Glomerular visceral epithelial cell (primary cell): ENCODE data around the gene MAFF.

Experiments
- DNase-seq: peaks from one replicate; pipeline ENCODE4 v3.0.0-alpha.2; 2016; ENCODE audit errors: extremely low spot score

MAFF gene

GRCh38 chr22:38248280-38248679 lies 46.5 kb downstream of the MAFF start:
- no peak for DNase-seq

GRCh38 chr22:38249301-38249700 lies 47.5 kb downstream of the MAFF start:
- no peak for DNase-seq

DNA sequence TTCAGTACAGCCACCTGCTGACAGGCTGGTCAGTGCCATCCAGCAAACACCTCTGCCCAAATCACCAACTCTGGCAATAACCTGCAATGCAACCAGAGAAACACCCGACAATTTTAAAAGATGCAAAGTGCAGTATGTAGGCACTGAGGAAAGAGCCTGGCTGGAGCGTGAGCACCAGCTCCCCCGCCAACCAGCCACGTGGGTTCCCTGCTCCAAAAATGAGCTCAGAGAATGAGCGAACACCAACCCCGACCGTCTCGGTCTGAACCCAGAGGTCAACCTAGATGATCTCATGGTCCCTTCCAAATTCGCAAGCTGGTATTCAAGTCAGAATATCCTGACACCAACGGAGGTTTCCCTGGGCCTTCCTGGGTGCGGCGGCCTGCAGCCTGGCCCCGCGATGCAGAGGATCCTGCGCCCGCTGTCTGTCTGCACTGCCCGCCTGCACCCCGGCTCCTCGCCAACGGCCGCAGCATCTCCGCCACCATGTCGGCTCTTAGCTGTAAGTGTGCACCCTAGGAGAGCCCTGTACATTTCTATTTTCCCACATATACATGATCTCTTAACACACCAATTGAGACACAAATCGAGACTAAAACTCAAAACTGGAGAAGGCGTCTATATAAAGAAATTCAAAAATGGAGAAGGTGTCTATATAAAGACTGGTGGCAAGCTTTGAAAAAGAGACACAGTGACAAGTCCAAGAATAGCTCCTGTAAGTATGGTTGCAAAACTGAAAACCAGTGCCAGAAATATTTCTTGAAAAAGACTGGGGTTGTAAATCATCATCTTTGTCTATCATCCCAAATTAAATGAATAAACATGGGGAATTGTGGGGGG lies 48.2 kb downstream of the MAFF start:
- no peak for DNase-seq

DNA sequence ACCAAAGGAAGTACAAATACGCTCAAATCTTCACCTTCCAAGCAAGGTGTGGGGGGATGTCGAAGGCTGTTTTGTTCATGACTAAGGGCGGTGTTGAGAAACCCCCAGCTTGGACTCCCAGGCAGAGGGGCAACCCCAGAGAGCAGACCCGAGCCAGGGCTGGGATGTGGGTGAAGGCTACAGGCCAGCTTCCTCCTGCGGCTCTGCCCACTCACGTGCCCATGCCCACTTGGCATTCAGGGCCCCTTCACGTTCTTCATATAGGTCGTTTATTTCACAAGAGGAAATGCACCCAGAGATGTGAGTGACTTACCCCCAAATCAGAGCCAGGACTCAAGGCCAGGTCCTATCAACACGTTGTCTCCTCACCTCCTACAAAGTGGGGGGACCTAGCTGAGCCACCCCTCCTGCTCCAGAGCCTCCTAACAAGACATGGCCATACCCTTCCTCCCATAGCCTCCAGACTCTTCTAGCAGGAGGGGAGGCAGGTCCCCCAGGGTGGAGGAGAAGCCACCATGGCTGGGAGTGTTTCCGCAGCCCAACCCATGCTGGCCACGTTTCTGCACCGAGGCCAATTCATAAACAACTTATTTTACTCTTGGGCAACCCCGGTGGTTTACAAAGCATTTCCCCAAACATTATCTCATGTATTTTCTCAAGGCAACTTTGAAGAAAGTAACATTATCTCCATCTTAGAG lies 49.0 kb downstream of the MAFF start:
- DNase-seq, result no peak

DNA sequence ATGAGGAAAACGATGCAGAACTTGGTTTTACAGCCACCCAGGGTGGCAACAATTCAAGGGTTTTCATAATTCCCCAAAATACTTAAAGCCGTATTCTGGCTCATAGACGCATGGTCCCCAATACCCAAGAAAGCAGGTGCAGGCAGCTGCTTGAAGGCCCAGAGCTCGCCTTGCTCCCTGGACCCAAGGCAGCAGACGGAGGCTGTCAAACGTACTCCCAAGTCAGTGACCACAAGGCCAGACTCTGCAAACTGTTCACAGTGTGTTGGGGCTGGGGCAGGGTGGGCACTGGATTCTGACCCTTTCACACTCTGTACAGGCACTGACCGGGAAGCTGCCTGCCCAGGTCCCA lies 49.5 kb downstream of the MAFF start:
- DNase-seq, result no peak

DNA sequence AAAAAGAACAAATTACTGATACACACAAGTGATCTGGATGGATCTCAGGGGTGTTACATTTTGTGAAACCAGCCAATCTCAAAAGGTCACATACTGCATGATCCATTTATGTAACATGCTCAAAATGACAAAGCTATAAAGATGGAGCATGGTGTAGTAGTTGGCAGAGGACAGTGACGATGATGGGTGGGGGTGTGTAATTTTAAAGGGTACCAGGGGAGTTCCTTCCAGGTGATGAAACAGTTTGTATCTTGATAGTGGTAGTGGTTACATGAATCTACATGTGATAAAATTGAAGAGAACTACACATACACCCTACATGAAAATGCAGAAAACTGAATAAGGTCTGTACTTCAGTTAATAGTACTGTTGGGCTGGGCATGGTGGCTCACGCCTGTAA lies 53.9 kb downstream of the MAFF start:
- DNase-seq, result no peak

DNA sequence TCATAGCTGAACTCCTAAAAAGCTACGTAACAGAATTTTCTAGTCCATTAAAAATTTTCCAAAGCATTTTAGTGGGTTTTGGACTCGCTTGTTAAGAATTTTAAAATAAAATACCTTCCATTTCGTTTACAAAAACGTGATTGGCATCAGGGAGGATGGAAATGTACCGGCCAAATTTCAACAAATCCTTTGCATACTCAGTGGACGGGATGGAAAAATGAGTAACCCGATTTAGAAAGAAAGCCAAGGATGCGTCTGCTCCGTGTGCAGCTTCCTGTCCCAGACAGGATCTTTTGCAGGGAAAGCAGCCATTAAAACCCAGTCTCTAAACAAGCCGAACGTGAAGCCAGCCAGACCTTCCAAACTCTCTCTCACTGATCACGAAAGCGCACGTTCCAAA lies 55.4 kb downstream of the MAFF start:
- no peak for DNase-seq

- DNase-seq, result no peak
These were observed 56.0 kb downstream of the MAFF start for GRCh38 chr22:38257650-38258250.

GRCh38 chr22:38258895-38259294 lies 57.1 kb downstream of the MAFF start:
- DNase-seq, result no peak

DNA sequence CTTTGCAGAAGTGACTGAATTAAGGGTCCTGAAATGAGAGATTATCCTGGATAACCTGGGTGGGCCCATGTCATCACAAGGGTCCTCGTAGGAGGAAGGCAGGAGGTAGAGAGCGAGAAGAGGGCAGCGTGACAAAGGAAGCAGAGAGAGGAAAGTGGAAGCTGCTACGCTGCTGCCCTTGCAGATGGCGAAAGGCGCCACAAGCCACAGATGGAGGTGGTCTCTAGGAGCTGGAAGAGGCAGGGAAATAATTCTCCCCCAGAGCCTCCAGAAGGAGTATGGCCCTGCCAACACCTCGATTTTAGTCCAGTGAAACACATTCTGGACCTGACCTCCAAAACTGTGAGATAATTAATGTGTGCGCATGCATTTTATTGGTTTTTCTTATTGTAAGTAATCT lies 57.6 kb downstream of the MAFF start:
- DNase-seq, result no peak

DNA sequence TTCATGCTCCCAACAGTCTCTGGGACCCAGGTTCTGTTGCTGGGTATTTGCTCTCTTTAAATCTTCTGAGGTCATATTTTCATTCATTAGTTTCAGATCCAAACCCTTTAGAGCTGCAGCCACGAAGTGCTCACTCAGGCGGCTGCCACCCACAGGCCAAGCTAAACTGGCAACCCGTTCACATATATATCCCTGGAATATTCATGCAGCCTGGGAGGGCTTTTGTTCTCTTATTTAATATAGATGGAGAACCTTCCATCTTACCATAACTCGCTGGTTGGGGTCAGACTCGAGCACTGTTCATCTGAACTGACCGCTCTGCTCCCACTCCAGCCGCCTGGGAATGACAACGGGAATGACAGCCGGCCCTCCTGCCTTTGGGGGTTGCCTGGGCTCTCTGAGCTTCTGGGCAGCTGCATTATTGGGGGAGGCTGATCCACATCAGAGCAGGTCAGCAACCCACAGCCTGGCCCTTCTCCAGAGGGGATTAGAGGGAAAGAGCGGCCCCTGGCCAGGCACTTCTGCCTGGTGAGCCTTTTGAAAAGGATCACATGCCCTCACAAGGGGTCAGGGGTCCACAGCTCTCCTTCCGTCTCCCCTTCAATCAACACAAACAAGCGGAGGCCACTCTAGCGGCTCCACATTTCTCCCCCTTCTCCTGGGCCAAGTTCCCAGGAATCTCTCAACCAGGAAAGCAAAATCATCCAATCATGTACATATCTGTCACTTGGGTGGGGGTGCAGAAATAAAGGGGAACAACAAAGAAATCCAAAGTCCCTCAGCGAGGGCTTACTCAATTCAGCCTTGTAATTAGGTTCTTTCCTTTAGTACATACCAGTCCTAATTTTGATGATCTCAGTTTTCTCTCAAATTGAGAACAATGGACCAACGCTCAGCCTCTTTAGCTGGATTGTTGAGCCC lies 59.2 kb downstream of the MAFF start:
- no peak for DNase-seq

DNA sequence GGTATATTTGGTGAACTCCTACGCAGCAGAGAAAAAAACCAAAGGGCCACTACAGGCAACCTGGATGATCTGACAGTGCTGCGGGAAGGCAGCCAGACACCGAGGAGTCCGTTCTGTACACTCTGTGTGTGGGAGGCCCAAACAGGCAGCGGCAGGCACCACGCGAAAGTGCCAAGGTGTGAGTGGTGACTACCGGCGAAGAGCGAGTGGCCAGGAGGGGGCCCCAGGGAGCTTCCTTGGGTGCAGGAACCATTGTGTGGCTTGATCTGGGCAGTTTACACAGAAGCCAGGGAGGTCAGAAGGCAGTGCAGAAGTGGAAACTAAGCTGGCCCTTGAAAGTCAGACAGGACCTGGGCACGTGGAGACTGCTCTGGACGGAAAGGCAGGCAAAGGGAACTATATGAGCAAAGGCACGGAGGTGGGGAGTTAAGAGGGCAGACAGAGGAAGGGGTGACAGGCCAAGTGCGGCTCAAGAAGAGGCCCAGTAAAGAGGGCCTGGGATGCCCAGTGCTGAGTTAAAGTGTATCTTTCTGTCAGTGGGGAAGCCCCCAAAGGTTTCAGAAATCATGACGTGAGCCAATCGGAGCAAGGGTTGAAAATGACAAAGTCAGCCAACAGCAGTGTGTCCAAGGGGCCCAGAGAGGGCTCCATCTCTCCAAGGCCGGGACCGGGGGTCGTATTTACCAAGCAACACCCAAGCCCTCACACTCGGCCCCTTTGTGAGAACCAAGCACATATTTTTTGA lies 60.4 kb downstream of the MAFF start:
- no peak for DNase-seq

GRCh38 chr22:38264322-38264843 lies 62.6 kb downstream of the MAFF start:
- no peak for DNase-seq
